HG02884 (cell line): ENCODE measurements around the gene PLA2G4A.
"Not testable (repeated sequence)": the region's sequence is repeated elsewhere in the genome, so short reads cannot be mapped to it uniquely, and the experiment has no call there.

Source experiments
- ATAC-seq: cut with Tn5 transposase; IDR thresholded peaks from one replicate; pipeline ENCODE4 v1.9.1; 2021; ENCODE audit warnings: mild to moderate bottlenecking, moderate library complexity; ENCODE audit not compliant: unreplicated experiment

PLA2G4A gene

GRCh38 chr1:186915555-186915954 is 86.8 kb downstream of the PLA2G4A start:
- ATAC-seq = no peak

DNA sequence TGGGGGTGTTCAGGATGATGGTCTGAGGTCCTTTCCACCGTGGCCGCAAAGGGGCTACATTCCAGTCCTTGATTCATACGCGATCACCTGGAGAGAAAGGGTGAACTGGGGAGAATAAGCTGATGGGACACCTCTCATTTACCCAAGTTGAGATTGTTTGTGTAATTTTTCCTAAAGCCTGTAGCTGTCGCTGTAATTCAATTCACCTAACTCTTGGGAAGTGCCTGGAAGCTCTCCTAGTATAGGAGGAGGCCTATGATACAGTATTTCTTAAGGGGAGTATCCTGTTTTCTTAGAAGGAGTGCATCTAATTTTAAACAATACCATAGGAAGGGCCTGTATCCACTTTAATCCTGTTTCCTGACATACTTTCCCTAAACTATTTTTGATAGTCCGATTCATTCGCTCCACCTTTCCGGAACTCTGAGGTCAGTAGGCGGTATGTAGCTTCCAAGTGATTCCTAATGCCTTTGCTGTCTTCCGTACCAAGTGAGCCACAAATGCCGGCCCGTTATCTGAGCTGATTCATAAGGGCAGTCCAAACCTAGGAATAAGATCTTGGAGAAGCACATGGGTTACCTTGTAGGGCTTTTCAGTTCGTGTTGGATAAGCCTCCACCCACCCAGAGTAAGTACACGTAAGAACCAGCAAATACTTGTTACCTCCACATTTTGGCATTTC is 88.5 kb downstream of the PLA2G4A start:
- ATAC-seq = not testable (repeated sequence)

GRCh38 chr1:186921386-186921785 is 92.6 kb downstream of the PLA2G4A start:
- peak; percentile 52 for ATAC-seq

- ATAC-seq = not testable (repeated sequence)
These were observed 94.1 kb downstream of the PLA2G4A start for GRCh38 chr1:186922814-186923213.

- ATAC-seq = no peak
These were observed 94.7 kb downstream of the PLA2G4A start for GRCh38 chr1:186923486-186923885.

- ATAC-seq = no peak
These were observed 97.3 kb downstream of the PLA2G4A start for GRCh38 chr1:186925881-186926669.

DNA sequence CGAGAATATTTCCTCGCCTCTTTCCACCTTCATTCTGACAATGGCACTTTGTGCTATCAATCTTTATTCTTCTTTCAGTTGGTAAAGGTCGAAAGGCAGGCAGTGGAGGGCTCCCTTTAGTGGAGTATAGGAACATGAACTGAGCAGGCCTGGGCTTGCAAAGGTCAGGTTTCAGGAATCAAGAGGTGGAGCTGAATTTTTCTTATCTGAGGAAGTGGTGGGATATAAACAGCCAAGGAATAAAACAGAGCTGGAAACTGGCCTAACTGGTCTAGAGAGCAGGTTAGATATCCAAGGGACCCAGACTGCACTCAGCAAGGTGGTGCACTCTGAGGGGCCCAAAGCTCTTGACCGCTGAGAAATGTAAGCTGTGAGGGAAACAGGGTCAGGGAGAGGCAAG is 99.1 kb downstream of the PLA2G4A start:
- no peak for ATAC-seq

GRCh38 chr1:186930238-186930637 is 101.5 kb downstream of the PLA2G4A start:
- ATAC-seq = no peak

GRCh38 chr1:186937016-186937670 is 108.4 kb downstream of the PLA2G4A start:
- ATAC-seq = no peak

- ATAC-seq = no peak
These were observed 115.3 kb downstream of the PLA2G4A start for GRCh38 chr1:186943891-186944686.

- no peak for ATAC-seq
These were observed 116.4 kb downstream of the PLA2G4A start for GRCh38 chr1:186945146-186945545.

DNA sequence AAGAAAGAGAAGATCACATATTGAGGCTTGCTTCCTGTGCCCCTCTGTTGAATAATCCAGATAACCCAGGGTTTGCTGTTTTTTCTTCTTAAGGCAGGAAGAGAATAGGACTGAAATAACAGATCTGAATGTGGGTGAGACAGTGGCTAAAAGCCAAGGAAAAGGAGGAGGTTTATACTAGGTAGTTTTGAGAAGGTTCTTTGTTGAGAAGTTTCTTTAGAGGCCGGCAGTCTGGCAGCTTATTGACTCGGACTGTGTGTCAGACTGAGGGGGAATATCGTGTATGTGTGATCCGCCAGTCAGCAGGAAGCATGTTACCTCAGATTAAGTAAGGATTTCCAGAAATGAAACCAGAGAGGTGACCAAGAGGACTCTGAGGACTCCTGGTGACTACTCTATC is 119.8 kb downstream of the PLA2G4A start:
- ATAC-seq = no peak

GRCh38 chr1:186949173-186949572 is 120.4 kb downstream of the PLA2G4A start:
- ATAC-seq = no peak

DNA sequence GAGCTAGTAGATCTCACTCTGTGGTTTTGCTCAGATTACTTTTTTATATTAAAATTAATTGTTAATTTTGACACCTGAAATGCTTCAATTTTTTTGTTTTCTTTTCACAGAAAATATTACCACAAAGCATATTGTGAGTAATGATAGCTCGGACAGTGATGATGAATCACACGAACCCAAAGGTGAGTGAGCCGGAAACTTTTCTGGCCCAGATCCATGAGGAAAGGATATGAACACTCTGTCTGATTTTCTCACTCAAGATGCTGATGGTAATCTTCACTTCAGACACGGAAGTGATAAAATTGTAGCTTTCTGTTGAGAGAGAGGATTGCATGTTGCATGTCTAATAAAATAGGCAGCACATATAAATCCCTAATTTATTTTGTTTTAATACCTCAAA is 121.8 kb downstream of the PLA2G4A start:
- ATAC-seq = no peak

DNA sequence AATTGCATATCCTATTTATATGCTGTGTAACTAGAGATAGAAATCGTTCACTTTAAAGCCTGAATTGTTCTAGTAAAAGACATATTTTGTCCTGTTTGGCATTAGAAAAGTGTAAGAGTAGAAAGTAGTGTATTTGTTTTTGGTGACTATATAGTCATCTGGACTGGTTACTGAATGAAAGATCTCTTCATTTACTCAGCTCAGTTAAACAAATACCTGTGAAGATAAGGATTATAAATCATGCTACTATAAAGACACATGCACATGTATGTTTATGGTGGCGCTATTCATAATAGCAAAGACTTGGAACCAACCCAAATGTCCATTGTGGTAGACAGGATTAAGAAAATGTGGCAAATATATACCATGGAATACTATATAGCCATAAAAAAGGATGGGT is 125.1 kb downstream of the PLA2G4A start:
- no peak for ATAC-seq

DNA sequence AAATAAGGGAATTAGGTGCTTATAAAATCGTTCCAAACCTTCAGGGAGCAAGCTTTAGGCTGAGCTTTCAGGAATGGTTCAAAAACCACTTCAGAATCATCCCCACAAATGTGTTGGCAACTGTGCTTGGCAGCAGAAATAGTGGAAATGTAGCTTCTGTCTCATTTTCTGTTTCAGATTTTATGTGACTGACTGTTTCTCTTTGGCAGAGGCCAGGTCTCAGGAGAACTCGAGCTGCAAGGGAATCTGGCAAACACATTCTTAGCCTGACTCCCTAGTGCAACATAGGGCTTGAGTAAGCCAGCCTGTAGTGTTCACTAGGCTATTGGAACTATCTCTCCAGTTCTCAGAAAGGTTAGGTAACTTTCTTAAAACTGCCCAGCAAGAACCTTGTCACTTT is 128.6 kb downstream of the PLA2G4A start:
- ATAC-seq = no peak

DNA sequence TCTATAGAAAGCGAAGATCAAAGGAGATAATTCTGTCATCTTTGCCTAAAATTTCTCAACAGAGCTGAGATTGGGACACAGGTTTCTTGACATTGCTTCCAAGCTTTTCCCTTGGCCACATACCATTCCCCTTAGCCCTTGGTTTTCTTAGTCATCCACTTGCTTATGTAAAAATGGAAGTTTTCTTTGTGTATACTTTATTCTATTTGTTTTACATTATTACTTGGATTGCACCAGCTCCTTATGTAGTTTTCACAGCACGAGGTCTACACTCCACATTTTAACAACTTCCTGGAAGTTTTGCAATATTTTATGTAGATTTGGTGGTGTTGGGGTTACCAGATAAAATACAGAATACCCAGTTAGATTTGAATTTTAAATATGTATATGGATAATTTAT is 129.8 kb downstream of the PLA2G4A start:
- ATAC-seq = no peak

DNA sequence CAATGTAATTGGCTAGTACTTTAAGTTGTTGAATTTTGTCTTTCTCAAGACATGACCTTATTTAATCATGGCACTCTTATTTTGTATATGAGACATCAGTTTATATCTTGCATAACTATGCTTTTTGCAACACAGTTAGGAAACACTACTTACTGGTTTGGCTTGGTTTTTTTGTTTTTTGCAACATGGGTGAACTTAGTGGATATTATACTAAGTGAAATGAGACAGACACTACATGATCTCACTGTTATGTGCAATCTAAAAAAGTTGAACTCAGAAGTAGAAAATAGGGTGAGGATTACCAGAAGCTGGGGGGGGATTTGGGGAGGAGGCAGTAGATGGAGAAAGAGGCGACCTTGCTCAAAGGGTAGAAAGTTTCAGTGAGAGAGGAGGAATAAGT is 132.1 kb downstream of the PLA2G4A start:
- ATAC-seq = no peak

GRCh38 chr1:186965847-186966246 is 137.1 kb downstream of the PLA2G4A start:
- no peak for ATAC-seq

- ATAC-seq = no peak
These were observed 137.7 kb downstream of the PLA2G4A start for GRCh38 chr1:186966456-186966855.
